Fibroblast of villous mesenchyme (primary cell): ENCODE results near the gene PMM1. TPM values are rescaled to one million over a fixed set of nuclear protein-coding genes. Genes with fewer than 3 reads are reported as not detected.

Experiments used
- DNase-seq: peaks from one replicate; pipeline ENCODE4 v3.0.0-alpha.2; 2010; ENCODE audit warnings: low read depth
- H3K4me3 ChIP-seq: 2 replicates; pipeline ENCODE4 v1.5.1; 2011; ENCODE audit warnings: low read depth, mild to moderate bottlenecking, low read length
- total RNA-seq: library from RNA; depleted of rRNA; stranded (reverse); fragments of >200 nt; gene quantifications from 2 replicates; pipeline ENCODE4 v1.2.3, GENCODE V29; 2012
- TF ChIP-seq, protein P1 (sequence below): IDR thresholded peaks from 2 replicates; pipeline ENCODE4 v1.5.1; 2012; ENCODE audit warnings: low read depth, mild to moderate bottlenecking, low read length; ENCODE audit not compliant: insufficient read depth

Gene PMM1
- total RNA-seq, 1 donor, result 13.8 TPM

GRCh38 chr22:41556561-41556960, 33.1 kb downstream of the PMM1 start:
- TF ChIP-seq, protein P1, sequence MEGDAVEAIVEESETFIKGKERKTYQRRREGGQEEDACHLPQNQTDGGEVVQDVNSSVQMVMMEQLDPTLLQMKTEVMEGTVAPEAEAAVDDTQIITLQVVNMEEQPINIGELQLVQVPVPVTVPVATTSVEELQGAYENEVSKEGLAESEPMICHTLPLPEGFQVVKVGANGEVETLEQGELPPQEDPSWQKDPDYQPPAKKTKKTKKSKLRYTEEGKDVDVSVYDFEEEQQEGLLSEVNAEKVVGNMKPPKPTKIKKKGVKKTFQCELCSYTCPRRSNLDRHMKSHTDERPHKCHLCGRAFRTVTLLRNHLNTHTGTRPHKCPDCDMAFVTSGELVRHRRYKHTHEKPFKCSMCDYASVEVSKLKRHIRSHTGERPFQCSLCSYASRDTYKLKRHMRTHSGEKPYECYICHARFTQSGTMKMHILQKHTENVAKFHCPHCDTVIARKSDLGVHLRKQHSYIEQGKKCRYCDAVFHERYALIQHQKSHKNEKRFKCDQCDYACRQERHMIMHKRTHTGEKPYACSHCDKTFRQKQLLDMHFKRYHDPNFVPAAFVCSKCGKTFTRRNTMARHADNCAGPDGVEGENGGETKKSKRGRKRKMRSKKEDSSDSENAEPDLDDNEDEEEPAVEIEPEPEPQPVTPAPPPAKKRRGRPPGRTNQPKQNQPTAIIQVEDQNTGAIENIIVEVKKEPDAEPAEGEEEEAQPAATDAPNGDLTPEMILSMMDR, result no peak
- no peak overlapping the region for H3K4me3 ChIP-seq
- DNase-seq, result no peak

DNA sequence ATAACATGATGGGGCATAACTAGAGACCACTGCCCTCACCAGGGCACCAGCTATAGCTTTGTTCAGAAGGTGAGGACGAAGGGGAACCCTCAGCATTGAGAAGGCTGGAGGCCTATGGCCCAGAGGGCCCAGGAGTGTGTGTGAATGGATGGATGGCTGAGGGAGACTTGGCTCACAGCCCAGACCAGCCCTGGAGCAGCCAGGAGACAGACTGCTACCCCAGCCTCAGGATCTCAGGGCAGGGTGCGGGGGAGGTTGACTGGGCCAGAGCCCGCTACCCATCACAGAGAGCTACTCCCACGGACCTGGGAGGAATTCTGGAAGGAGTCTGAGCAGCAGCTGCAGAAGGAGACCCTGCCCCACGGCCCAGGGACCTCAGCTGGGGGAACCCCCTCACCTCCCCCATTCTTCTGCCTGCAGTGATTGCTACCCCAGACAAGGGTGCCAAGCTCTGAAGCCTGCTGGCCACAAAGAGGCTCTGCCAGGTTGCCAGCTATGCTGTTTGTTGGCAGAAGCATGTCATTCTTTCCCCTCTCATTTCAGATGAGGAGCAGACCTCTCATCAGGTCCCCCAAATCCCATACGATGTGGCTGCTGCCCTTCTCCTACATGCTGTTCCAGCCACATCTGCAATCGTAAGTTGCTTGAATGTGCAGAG, 34.2 kb downstream of the PMM1 start:
- DNase-seq, result no peak
- H3K4me3 ChIP-seq, result no peak overlapping the region
- TF ChIP-seq, protein P1, result no peak

- H3K4me3 ChIP-seq, result no peak overlapping the region
- no peak for DNase-seq
- TF ChIP-seq, protein P1, result no peak
Measured at GRCh38 chr22:41551877-41552582, 37.6 kb downstream of the PMM1 start.

DNA sequence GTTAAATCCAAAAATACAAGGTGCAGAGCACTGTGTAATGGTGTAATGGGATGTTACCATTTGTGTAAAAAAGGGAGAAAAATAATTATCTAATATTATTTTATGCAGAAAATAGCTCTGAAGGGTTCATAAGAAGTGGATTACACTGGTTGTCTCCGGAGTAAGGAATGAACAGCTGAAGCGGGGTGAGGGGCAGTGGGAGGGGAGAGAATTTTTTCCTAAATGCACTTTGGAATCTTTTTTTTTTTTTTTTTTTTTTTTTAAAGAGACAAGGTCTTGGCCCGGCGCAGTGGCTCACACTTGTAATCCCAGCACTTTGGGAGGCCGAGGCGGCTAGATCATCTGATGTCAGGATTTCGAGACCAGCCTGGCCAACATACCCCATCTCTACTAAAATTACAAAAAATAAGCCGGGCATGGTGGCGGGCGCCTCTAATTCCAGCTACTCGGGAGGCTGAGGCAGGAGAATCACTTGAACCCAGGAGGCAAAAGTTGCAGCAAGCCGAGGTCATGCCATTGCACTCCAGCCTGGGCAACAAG, 38.6 kb downstream of the PMM1 start:
- DNase-seq, result no peak
- H3K4me3 ChIP-seq, result no peak overlapping the region
- TF ChIP-seq, protein P1, result no peak

DNA sequence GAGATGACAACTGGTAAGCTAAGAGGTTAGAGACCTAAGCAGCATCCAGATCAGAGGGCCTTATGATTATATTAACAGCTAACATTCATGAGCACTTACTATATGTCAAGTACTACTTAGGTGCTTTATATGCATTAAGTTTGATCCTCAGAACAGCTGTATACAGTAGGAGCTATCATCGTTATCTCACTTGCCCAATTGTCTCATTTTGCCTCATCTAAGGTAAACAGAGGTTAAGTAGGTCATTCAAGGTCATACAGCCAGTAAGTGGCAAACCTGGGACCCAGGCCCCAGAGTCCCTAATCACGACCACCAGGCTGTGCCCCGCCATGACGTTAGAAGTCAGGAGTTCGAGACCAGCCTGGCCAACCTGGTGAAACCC, 40.8 kb downstream of the PMM1 start:
- TF ChIP-seq, protein P1, result no peak
- DNase-seq, result no peak
- no peak overlapping the region for H3K4me3 ChIP-seq

DNA sequence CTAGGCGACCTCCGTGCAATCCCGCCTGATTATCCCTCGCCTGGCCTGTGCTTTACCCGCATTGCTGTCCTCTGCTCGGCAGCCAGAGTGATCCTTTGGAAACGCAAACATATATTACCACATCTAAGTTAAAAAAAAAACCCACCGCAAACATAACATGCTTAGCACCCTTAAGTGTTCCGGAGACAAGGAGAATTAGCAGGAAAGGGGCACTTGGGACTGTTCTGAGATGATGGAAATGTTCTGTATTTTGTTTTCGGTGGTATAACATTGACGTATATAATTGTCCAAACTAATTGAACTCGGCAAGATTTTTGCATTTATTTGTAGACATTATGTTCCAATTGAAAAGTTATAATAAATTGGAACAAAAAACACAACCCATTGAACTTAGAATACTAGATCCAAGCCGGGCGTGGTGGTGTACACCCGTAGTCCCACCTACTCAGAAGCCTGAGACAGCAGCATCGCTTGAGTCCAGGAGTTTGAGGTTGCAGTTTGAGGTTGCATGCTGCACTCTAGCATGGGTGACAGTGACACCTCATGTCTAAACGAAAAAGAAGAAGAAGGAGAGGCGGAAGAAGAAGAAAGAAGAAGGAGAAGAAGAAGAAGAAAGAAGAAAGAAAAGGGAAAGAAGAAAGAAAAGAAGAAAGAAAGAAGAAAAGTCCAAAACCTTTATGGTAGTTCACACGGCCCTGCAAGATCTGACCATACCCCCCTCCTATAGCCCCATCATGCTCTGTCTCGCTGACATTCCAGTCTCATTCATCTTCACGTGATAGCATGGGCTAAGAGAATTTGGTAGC, 44.8 kb downstream of the PMM1 start:
- TF ChIP-seq, protein P1, result no peak
- DNase-seq, result no peak
- peak overlapping the region; percentile 41 for H3K4me3 ChIP-seq
